ENCODE results near the gene CDH18. TPM values are rescaled to one million over a fixed set of nuclear protein-coding genes. Genes with fewer than 3 reads are reported as not detected.

CDH18 gene
- total and polyA plus RNA-seq, 2 of the 13 experiments (the other 11 are each of a cell fraction or from before 2014, with no cell fraction given): not detected

GRCh38 chr5:19880859-19881436 lies 107.1 kb downstream of the CDH18 start (continued):
- no peak for TF ChIP-seq ZBTB4 (CRISPR knock-in tag; IDR thresholded peaks at IDR 0.05; ENCODE audit: borderline replicate concordance)
- TF ChIP-seq FOXJ3 (CRISPR knock-in tag; IDR thresholded peaks at IDR 0.05; ENCODE audit: borderline replicate concordance): peak; percentile 40; the same call in 1 of the 2 replicates
- no peak for TF ChIP-seq XRCC5 (optimal IDR thresholded peaks at IDR 0.05; ENCODE audit: low read length)
- TF ChIP-seq ZNF740 (CRISPR knock-in tag; IDR thresholded peaks at IDR 0.05): no peak
- no peak for TF ChIP-seq GTF3A (CRISPR knock-in tag; conservative IDR thresholded peaks at IDR 0.05)
- no peak for TF ChIP-seq ZFP62 (CRISPR knock-in tag; IDR thresholded peaks at IDR 0.05)
- no peak for TF ChIP-seq NRL (CRISPR knock-in tag; IDR thresholded peaks at IDR 0.05; ENCODE audit: borderline replicate concordance)
- no peak for TF ChIP-seq KDM1A (CRISPR knock-in tag; IDR thresholded peaks at IDR 0.05)
- TF ChIP-seq GFI1 (CRISPR knock-in tag; IDR thresholded peaks at IDR 0.05; ENCODE audit: borderline replicate concordance): peak; percentile 87
- TF ChIP-seq SETDB1 (CRISPR knock-in tag; IDR thresholded peaks at IDR 0.05; ENCODE audit: borderline replicate concordance): no peak
- no peak for TF ChIP-seq HNRNPL (IDR thresholded peaks at IDR 0.05; ENCODE audit: low read depth, low read length)
- no peak for TF ChIP-seq ZNF672 (CRISPR knock-in tag; IDR thresholded peaks at IDR 0.05)
- no peak for TF ChIP-seq ARHGAP35 (CRISPR knock-in tag; IDR thresholded peaks at IDR 0.05; ENCODE audit: borderline replicate concordance)
- TF ChIP-seq MED1 (CRISPR knock-in tag; IDR thresholded peaks at IDR 0.05): peak; percentile 10; the same call in 1 of the 2 replicates
- no peak for TF ChIP-seq SRSF9 (IDR thresholded peaks at IDR 0.05; ENCODE audit: borderline replicate concordance, insufficient read depth, low read depth, low read length, poor library complexity, severe bottlenecking)
- TF ChIP-seq ZNF281 (CRISPR knock-in tag; IDR thresholded peaks at IDR 0.05; ENCODE audit: borderline replicate concordance): no peak
- no peak for TF ChIP-seq ZFP41 (CRISPR knock-in tag; IDR thresholded peaks at IDR 0.05; ENCODE audit: borderline replicate concordance)
- TF ChIP-seq ZNF841 (CRISPR knock-in tag; IDR thresholded peaks at IDR 0.05; ENCODE audit: borderline replicate concordance): no peak
- TF ChIP-seq HIVEP1 (CRISPR knock-in tag; IDR thresholded peaks at IDR 0.05): no peak
- TF ChIP-seq TMF1 (CRISPR knock-in tag; IDR thresholded peaks at IDR 0.05; ENCODE audit: low read depth): no peak
- no peak for TF ChIP-seq JUNB (CRISPR knock-in tag; IDR thresholded peaks at IDR 0.05; ENCODE audit: borderline replicate concordance)
- no peak for TF ChIP-seq U2AF1 (optimal IDR thresholded peaks at IDR 0.05; ENCODE audit: low read depth, low read length)
